Neural progenitor cell (in vitro differentiated cells): Measurements from ENCODE around the gene GFPT2. TPM values are rescaled to one million over a fixed set of nuclear protein-coding genes. Genes with fewer than 3 reads are reported as not detected.

ENCODE experiments used
- DNase-seq: peaks from one replicate; pipeline ENCODE4 v3.0.0-alpha.2; 2016; ENCODE audit warnings: low spot score
- H2AFZ ChIP-seq: fragments of 200-600 bp; sonication (generic); replicated peaks from 2 replicates; pipeline ENCODE4 v1.6.1; 2016; ENCODE audit warnings: antibody characterized with exemption
- H3F3A ChIP-seq: fragments of 200-600 bp; sonication (generic); 2 replicates; pipeline ENCODE4 v1.6.1; 2016; ENCODE audit warnings: antibody characterized with exemption, low read depth
- H3K27ac ChIP-seq: fragments of 200-600 bp; sonication (generic); 2 replicates; pipeline ENCODE4 v1.5.1; 2016; ENCODE audit warnings: mild to moderate bottlenecking
- H3K27me3 ChIP-seq: fragments of 200-600 bp; sonication (generic); 2 replicates; pipeline ENCODE4 v1.6.1; 2016; ENCODE audit warnings: mild to moderate bottlenecking, moderate library complexity
- H3K36me3 ChIP-seq: fragments of 200-600 bp; sonication (generic); 2 replicates; pipeline ENCODE4 v1.5.1; 2016
- H3K4me1 ChIP-seq: fragments of 200-600 bp; sonication (generic); 2 replicates; pipeline ENCODE4 v1.6.1; 2016; ENCODE audit warnings: mixed run types
- H3K4me2 ChIP-seq: fragments of 200-600 bp; sonication (generic); 2 replicates; pipeline ENCODE4 v1.6.1; 2016
- H3K4me3 ChIP-seq: fragments of 200-600 bp; sonication (generic); 2 replicates; pipeline ENCODE4 v1.5.1; 2016
- H3K79me2 ChIP-seq: fragments of 200-600 bp; sonication (generic); 2 replicates; pipeline ENCODE4 v1.6.1; 2016; ENCODE audit warnings: low read depth
- H3K9ac ChIP-seq: fragments of 200-600 bp; sonication (generic); 2 replicates; pipeline ENCODE4 v1.6.1; 2016
- H3K9me3 ChIP-seq: fragments of 200-600 bp; sonication (generic); 2 replicates; pipeline ENCODE4 v1.5.1; 2016; ENCODE audit warnings: low read depth
- H4K20me1 ChIP-seq: fragments of 200-600 bp; sonication (generic); 2 replicates; pipeline ENCODE4 v1.6.1; 2016; ENCODE audit warnings: low read depth
- H3K27ac Mint-ChIP-seq: 3 replicates; pipeline ENCODE4 v1.8.0; 2021; ENCODE audit warnings: mixed read lengths
- H3K27me3 Mint-ChIP-seq: 2 replicates; pipeline ENCODE4 v1.8.0; 2022; ENCODE audit warnings: low read depth, mild to moderate bottlenecking, inconsistent platforms, moderate library complexity, mixed read lengths; ENCODE audit not compliant: insufficient read depth
- H3K36me3 Mint-ChIP-seq: 3 replicates; pipeline ENCODE4 v1.8.0; 2021; ENCODE audit warnings: mixed read lengths
- H3K4me1 Mint-ChIP-seq: 3 replicates; pipeline ENCODE4 v1.8.0; 2021; ENCODE audit warnings: mixed read lengths
- H3K4me3 Mint-ChIP-seq: 3 replicates; pipeline ENCODE4 v1.8.0; 2021; ENCODE audit warnings: mild to moderate bottlenecking, moderate library complexity, mixed read lengths
- H3K9me3 Mint-ChIP-seq: 3 replicates; pipeline ENCODE4 v1.8.0; 2020; ENCODE audit warnings: mixed read lengths
- EZH2 ChIP-seq: fragments of 200-600 bp; sonication (generic); IDR thresholded peaks from 2 replicates; pipeline ENCODE4 v1.6.1; 2017; ENCODE audit warnings: antibody characterized with exemption, mild to moderate bottlenecking, moderate library complexity
- EZH2phosphoT487 ChIP-seq: fragments of 200-600 bp; sonication (generic); IDR thresholded peaks from 2 replicates; pipeline ENCODE4 v1.6.1; 2017; ENCODE audit warnings: antibody characterized with exemption
- total RNA-seq: library from RNA; depleted of rRNA; stranded (reverse); fragments of >200 nt; gene quantifications from 2 replicates; pipeline ENCODE4 v1.2.3, GENCODE V29; 2015; ENCODE audit warnings: low replicate concordance
- TF ChIP-seq, protein P1 (sequence below): fragments of 200-600 bp; sonication (generic); IDR thresholded peaks from 2 replicates; pipeline ENCODE4 v1.5.1; 2017; ENCODE audit warnings: antibody characterized with exemption, mild to moderate bottlenecking

Gene GFPT2
- total RNA-seq, 1 donor from 2014 or later = 18.9 TPM

DNA sequence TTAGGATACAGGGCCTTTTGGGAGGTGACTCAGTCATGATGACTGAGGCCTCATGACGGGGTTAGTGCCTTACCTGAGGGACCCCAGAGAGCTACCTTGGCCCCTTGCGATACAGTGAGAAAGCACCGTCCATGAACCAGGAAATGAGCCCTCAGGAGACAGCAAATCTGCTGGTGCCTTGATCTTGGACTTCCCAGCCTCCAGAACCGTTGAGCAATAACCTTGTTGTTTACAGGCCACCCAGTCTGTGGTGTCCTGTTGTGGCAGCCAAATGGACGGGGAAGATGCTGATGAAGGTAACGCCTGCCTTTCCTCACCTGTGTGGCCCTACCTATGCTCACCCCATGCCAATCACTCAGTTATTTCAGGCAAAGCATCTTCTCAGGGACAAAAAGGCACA is 5.6 kb upstream of the GFPT2 start:
- DNase-seq = no peak
- Histone ChIP-seq H3K9ac (no peak overlapping the region), H3K79me2 (no peaks in the 10 kb centered on the region), H3K27me3 (peaks cover 28% of the 10 kb centered on the region), H3K36me3 (no peaks in the 10 kb centered on the region), H3K4me1 (peaks cover 6% of the 10 kb centered on the region), H4K20me1 (peaks cover 7% of the 10 kb centered on the region), H2AFZ (no peak overlapping the region), H3K27ac (no peak overlapping the region), H3F3A (peaks cover 7% of the 10 kb centered on the region), H3K4me2 (no peak overlapping the region), H3K9me3 (no peaks in the 10 kb centered on the region), H3K4me3 (no peak overlapping the region)
- Mint-ChIP-seq H3K27me3 (peaks cover 18% of the 10 kb centered on the region), H3K36me3 (no peaks in the 10 kb centered on the region), H3K4me3 (no peak overlapping the region), H3K27ac (no peak overlapping the region), H3K9me3 (peaks cover 4% of the 10 kb centered on the region), H3K4me1 (peaks cover 8% of the 10 kb centered on the region)
- TF ChIP-seq EZH2 (no peak), EZH2phosphoT487 (no peak)
- TF ChIP-seq, protein P1, sequence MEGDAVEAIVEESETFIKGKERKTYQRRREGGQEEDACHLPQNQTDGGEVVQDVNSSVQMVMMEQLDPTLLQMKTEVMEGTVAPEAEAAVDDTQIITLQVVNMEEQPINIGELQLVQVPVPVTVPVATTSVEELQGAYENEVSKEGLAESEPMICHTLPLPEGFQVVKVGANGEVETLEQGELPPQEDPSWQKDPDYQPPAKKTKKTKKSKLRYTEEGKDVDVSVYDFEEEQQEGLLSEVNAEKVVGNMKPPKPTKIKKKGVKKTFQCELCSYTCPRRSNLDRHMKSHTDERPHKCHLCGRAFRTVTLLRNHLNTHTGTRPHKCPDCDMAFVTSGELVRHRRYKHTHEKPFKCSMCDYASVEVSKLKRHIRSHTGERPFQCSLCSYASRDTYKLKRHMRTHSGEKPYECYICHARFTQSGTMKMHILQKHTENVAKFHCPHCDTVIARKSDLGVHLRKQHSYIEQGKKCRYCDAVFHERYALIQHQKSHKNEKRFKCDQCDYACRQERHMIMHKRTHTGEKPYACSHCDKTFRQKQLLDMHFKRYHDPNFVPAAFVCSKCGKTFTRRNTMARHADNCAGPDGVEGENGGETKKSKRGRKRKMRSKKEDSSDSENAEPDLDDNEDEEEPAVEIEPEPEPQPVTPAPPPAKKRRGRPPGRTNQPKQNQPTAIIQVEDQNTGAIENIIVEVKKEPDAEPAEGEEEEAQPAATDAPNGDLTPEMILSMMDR = no peak

DNA sequence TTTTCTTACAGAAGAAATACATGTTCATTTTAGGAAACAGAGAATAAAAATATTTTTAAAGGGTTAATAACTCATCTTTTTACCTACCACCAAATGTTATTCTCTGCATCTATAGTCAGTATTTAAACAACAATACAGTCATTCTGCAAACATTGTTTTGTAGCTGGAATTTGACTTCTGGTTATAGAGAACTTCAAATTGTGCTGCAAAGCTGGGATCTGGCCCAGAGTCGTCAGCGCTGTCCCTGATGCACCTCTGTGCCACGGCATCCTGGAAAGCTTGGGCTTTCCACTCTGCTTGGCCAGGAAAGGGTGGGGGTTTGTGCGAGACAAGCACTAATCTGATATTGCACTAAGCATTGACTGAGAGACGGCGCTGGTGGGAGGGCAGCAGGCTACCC is 5.0 kb upstream of the GFPT2 start:
- peaks cover 7% of the 10 kb centered on the region for H3F3A ChIP-seq
- no peaks in the 10 kb centered on the region for H3K9me3 ChIP-seq
- H3K4me1 ChIP-seq = peaks cover 8% of the 10 kb centered on the region
- H3K4me2 ChIP-seq = no peak overlapping the region
- no peak for DNase-seq
- H3K27ac Mint-ChIP-seq = no peak overlapping the region
- peaks cover 4% of the 10 kb centered on the region for H3K9me3 Mint-ChIP-seq
- peaks cover 19% of the 10 kb centered on the region for H3K27me3 Mint-ChIP-seq
- H3K79me2 ChIP-seq = no peaks in the 10 kb centered on the region
- peaks cover 32% of the 10 kb centered on the region for H3K27me3 ChIP-seq
- H3K4me3 Mint-ChIP-seq = no peak overlapping the region
- no peaks in the 10 kb centered on the region for H3K36me3 ChIP-seq
- no peaks in the 10 kb centered on the region for H3K36me3 Mint-ChIP-seq
- TF ChIP-seq EZH2phosphoT487 (no peak), EZH2 (no peak)
- TF ChIP-seq, protein P1 = no peak
- H3K4me3 ChIP-seq = no peak overlapping the region
- H3K9ac ChIP-seq = no peak overlapping the region
- no peak overlapping the region for H3K27ac ChIP-seq
- peaks cover 7% of the 10 kb centered on the region for H4K20me1 ChIP-seq
- H2AFZ ChIP-seq = no peak overlapping the region
- H3K4me1 Mint-ChIP-seq = peaks cover 8% of the 10 kb centered on the region

DNA sequence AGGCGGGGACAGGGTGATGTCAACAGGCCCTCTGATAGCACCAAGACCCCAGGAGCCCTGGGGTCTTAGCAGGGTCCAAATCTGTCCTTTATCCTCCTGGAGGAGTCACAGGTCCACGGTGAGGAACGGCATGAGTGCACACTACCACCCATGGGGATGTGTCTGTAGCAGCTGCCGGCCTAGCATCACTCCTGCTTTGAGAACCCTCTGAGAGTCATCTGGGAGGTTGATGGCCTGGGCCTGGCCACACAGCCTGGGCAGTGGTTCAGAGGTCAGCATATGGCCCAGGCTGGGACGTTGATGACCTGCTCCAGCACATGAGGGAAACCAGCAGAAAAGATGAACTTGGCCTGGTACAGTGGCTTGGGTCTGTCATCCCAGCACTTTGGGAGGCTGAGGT is 1.8 kb upstream of the GFPT2 start:
- Histone ChIP-seq H3K9ac (no peak overlapping the region), H3K27me3 (peaks cover 43% of the 10 kb centered on the region), H3K36me3 (no peaks in the 10 kb centered on the region), H3K4me1 (peaks cover 23% of the 10 kb centered on the region), H3K9me3 (no peaks in the 10 kb centered on the region), H3K27ac (no peak overlapping the region), H2AFZ (no peak overlapping the region), H3K4me2 (no peak overlapping the region), H3K4me3 (no peak overlapping the region), H3K79me2 (peaks cover 19% of the 10 kb centered on the region), H3F3A (peaks cover 28% of the 10 kb centered on the region), H4K20me1 (peaks cover 23% of the 10 kb centered on the region)
- Mint-ChIP-seq H3K27me3 (peaks cover 21% of the 10 kb centered on the region), H3K9me3 (peaks cover 4% of the 10 kb centered on the region), H3K27ac (no peak overlapping the region), H3K36me3 (no peaks in the 10 kb centered on the region), H3K4me1 (peaks cover 22% of the 10 kb centered on the region), H3K4me3 (peak overlapping the region; percentile 85)
- DNase-seq = no peak
- no peak for TF ChIP-seq EZH2
- TF ChIP-seq, protein P1 = no peak
- TF ChIP-seq EZH2phosphoT487 = no peak
